IMR-90 (cell line): ENCODE data around the gene CPNE9. TPM values are rescaled to one million over a fixed set of nuclear protein-coding genes. Genes with fewer than 3 reads are reported as not detected.

Source experiments
- ATAC-seq: fragments of 200-7000 bp; cut with Tn5 transposase; 2 replicates; pipeline ENCODE4 v1.9.1; 2020; ENCODE audit warnings: low read depth, mild to moderate bottlenecking, moderate library complexity
- BruUV-seq: library from RNA; stranded (reverse); fragments of 400-500 nt; replicated peaks from 2 replicates; lab custom pipeline; 2021; lab: Mats Ljungman, UMichigan
- CTCF ChIA-PET: fragments of 300-600 bp; formaldehyde crosslinking; extraction: SDS; loops from one replicate; lab custom pipeline; 2021; ENCODE audit warnings: antibody characterized with exemption; lab: Yijun Ruan, JAX
- POLR2A ChIA-PET: fragments of 300-600 bp; sonication (Branson Sonifier 250); formaldehyde crosslinking; loops from one replicate; lab custom pipeline; 2022; ENCODE audit warnings: antibody characterized with exemption; ENCODE audit not compliant: unreplicated experiment; lab: Charles Lee
- DNase-seq: peaks from one replicate; pipeline ENCODE4 v3.0.0; 2013
- H2AFZ ChIP-seq: replicated peaks from 2 replicates; pipeline ENCODE3; 2013; ENCODE audit warnings: low read length, mild to moderate bottlenecking; ENCODE audit not compliant: poor library complexity
- H2AK5ac ChIP-seq: 2 replicates; pipeline ENCODE4 v1.6.1; 2013; ENCODE audit warnings: low read depth, low read length, inconsistent platforms
- H2AK9ac ChIP-seq: replicated peaks from 2 replicates; pipeline ENCODE3; 2013; ENCODE audit warnings: mild to moderate bottlenecking, low read depth, low read length, moderate library complexity; ENCODE audit not compliant: poor library complexity
- H2BK120ac ChIP-seq: 2 replicates; pipeline ENCODE4 v1.6.1; 2013; ENCODE audit warnings: low read depth, low read length, inconsistent platforms
- H2BK15ac ChIP-seq: 3 replicates; pipeline ENCODE4 v1.6.1; 2013; ENCODE audit warnings: low read depth, low read length, inconsistent platforms
- H2BK20ac ChIP-seq: 2 replicates; pipeline ENCODE4 v1.6.1; 2013; ENCODE audit warnings: low read depth, mild to moderate bottlenecking, inconsistent platforms, low read length, moderate library complexity
- H2BK5ac ChIP-seq: 2 replicates; pipeline ENCODE4 v1.6.1; 2013; ENCODE audit warnings: mild to moderate bottlenecking, low read depth, low read length, inconsistent platforms; ENCODE audit not compliant: poor library complexity, severe bottlenecking
- H3K14ac ChIP-seq: replicated peaks from 2 replicates; pipeline ENCODE4 v1.6.1; 2013; ENCODE audit warnings: low read depth, low read length, inconsistent platforms
- H3K18ac ChIP-seq: 2 replicates; pipeline ENCODE4 v1.6.1; 2013; ENCODE audit warnings: low read depth, low read length, control low read depth
- H3K23ac ChIP-seq: 2 replicates; pipeline ENCODE4 v1.6.1; 2013; ENCODE audit warnings: low read depth, low read length, inconsistent platforms
- H3K27ac ChIP-seq: 2 replicates; pipeline ENCODE4 v1.5.1; 2013; ENCODE audit warnings: mild to moderate bottlenecking, control low read depth, low read length; ENCODE audit not compliant: insufficient read depth
- H3K27me3 ChIP-seq: 2 replicates; pipeline ENCODE4 v1.6.1; 2013; ENCODE audit warnings: low read length; ENCODE audit not compliant: control insufficient read depth, insufficient read depth
- H3K36me3 ChIP-seq: 2 replicates; pipeline ENCODE4 v1.6.1; 2013; ENCODE audit warnings: low read length, mixed read lengths; ENCODE audit not compliant: control insufficient read depth, insufficient read depth
- H3K4ac ChIP-seq: 2 replicates; pipeline ENCODE4 v1.6.1; 2013; ENCODE audit warnings: low read depth, low read length, inconsistent platforms
- H3K4me1 ChIP-seq: 2 replicates; pipeline ENCODE4 v1.6.1; 2013; ENCODE audit warnings: low read length, mixed read lengths; ENCODE audit not compliant: control insufficient read depth, insufficient read depth
- H3K4me2 ChIP-seq: 2 replicates; pipeline ENCODE4 v1.6.1; 2013; ENCODE audit warnings: low read depth, mild to moderate bottlenecking, control low read depth, low read length, moderate library complexity
- H3K4me3 ChIP-seq: 2 replicates; pipeline ENCODE4 v1.5.1; 2013; ENCODE audit warnings: low read depth, mild to moderate bottlenecking, control low read depth, low read length, moderate library complexity; ENCODE audit not compliant: insufficient read depth
- H3K56ac ChIP-seq: 2 replicates; pipeline ENCODE4 v1.6.1; 2013; ENCODE audit warnings: low read length, inconsistent platforms; ENCODE audit not compliant: insufficient read depth; ENCODE audit errors: extremely low read depth
- H3K79me1 ChIP-seq, 2 experiments: 2 replicates each; pipeline ENCODE4 v1.6.1; 2013; ENCODE audit warnings: low read length in 2 of 2, inconsistent platforms in 1 of 2, low read depth in 1 of 2
- H3K9ac ChIP-seq: 2 replicates; pipeline ENCODE4 v1.6.1; 2013; ENCODE audit warnings: low read depth, low read length, control low read depth
- H3K9me1 ChIP-seq: 2 replicates; pipeline ENCODE4 v1.6.1; 2013; ENCODE audit warnings: low read length, inconsistent platforms; ENCODE audit not compliant: insufficient read depth
- H3K9me3 ChIP-seq: 2 replicates; pipeline ENCODE4 v1.6.1; 2013; ENCODE audit warnings: low read length; ENCODE audit not compliant: control insufficient read depth, insufficient read depth
- H4K20me1 ChIP-seq: 2 replicates; pipeline ENCODE4 v1.6.1; 2013; ENCODE audit warnings: low read length, inconsistent platforms; ENCODE audit not compliant: insufficient read depth
- H4K5ac ChIP-seq: 2 replicates; pipeline ENCODE4 v1.6.1; 2013; ENCODE audit warnings: mild to moderate bottlenecking, low read depth, low read length, control low read depth
- H4K8ac ChIP-seq, 2 experiments: 2 replicates each; pipeline ENCODE4 v1.6.1; 2013; ENCODE audit warnings: low read depth in 2 of 2, low read length in 2 of 2, control low read depth in 1 of 2, inconsistent platforms in 1 of 2
- H4K91ac ChIP-seq: 2 replicates; pipeline ENCODE4 v1.6.1; 2013; ENCODE audit warnings: low read depth, low read length, inconsistent platforms; ENCODE audit not compliant: insufficient read depth
- CEBPB ChIP-seq: IDR thresholded peaks from 2 replicates; pipeline ENCODE4 v1.6.1; 2012; ENCODE audit warnings: low read depth, low read length, improper control_type of control experiment
- CHD1 ChIP-seq: IDR thresholded peaks from 2 replicates; pipeline ENCODE4 v1.6.1; 2012; ENCODE audit warnings: low read depth, low read length, improper control_type of control experiment
- FOS ChIP-seq: fragments of 150-350 bp; IDR thresholded peaks from 2 replicates; pipeline ENCODE4 v1.6.1; 2016; ENCODE audit warnings: low read depth, low read length
- MAFK ChIP-seq: IDR thresholded peaks from 2 replicates; pipeline ENCODE4 v1.6.1; 2012; ENCODE audit warnings: low read depth, low read length, improper control_type of control experiment
- MAZ ChIP-seq: IDR thresholded peaks from 2 replicates; pipeline ENCODE4 v1.6.1; 2012; ENCODE audit warnings: low read depth, mild to moderate bottlenecking, low read length, improper control_type of control experiment, moderate library complexity, borderline replicate concordance
- MXI1 ChIP-seq: IDR thresholded peaks from 2 replicates; pipeline ENCODE4 v1.6.1; 2012; ENCODE audit warnings: low read depth, mild to moderate bottlenecking, low read length, moderate library complexity, borderline replicate concordance
- NFE2L2 ChIP-seq: fragments of 150-350 bp; IDR thresholded peaks from 2 replicates; pipeline ENCODE4 v1.6.1; 2016; ENCODE audit warnings: low read depth, mild to moderate bottlenecking, low read length
- POLR2A ChIP-seq: IDR thresholded peaks from 2 replicates; pipeline ENCODE4 v1.6.1; 2012; ENCODE audit warnings: mild to moderate bottlenecking, low read depth, low read length
- USF2 ChIP-seq: fragments of 150-350 bp; IDR thresholded peaks from 2 replicates; pipeline ENCODE4 v1.6.1; 2017; ENCODE audit warnings: mild to moderate bottlenecking, antibody characterized with exemption, low read length, low read depth
- WGBS, 2 experiments: methylation state at CpG; one replicate each; pipeline versions ENCODE4 v1.1.5 to v1.1.7; 2013; ENCODE audit warnings: missing lambda C conversion rate in 2 of 2; ENCODE audit not compliant: insufficient read length in 1 of 2; ENCODE audit errors: extremely low coverage in 2 of 2; 5-methylcytosine and 5-hydroxymethylcytosine counted together
- dilution Hi-C: fragments of 300-500 bp; cut with HindIII; formaldehyde crosslinking; loops from one replicate; pipeline ENCODE4 v1.14.3; 2018; ENCODE audit warnings: low sequenced_read_pairs; ENCODE audit not compliant: unreplicated experiment
- in situ Hi-C: fragments of 300-500 bp; cut with MboI; formaldehyde crosslinking; loops from 3 replicates; pipeline ENCODE4 v1.14.3; 2019; ENCODE audit warnings: low sequenced_read_pairs, inconsistent platforms, mixed read lengths
- intact Hi-C: fragments of 100-400 bp; cut with micrococcal nuclease; formaldehyde crosslinking; loops from 2 replicates; pipeline ENCODE4 v1.10.0; 2022
- polyA plus RNA-seq, 3 experiments: library from polyadenylated mRNA; depleted of rRNA; stranded (reverse); fragments of >200 nt; gene quantifications; 2 replicates each; pipeline ENCODE4 v1.2.3, GENCODE V29; 2012; ENCODE audit warnings: low replicate concordance in 1 of 3
- total RNA-seq: library from RNA; depleted of rRNA; stranded (reverse); fragments of >200 nt; gene quantifications from 2 replicates; pipeline ENCODE4 v1.2.3, GENCODE V29; 2012
- TF ChIP-seq, protein P1 (sequence below): conservative IDR thresholded peaks from 2 replicates; pipeline ENCODE4 v1.5.1; 2012; ENCODE audit warnings: mild to moderate bottlenecking, low read depth, low read length, improper control_type of control experiment

CPNE9 gene
- total and polyA plus RNA-seq, 2 of the 4 experiments (the other 2 are of a cell fraction): not detected

GRCh38 chr3:9731206-9732079 is 27.8 kb downstream of the CPNE9 start, which contains the start of gene BRPF1:
Gene BRPF1 (plus strand): TSS chr3:9731735. CDS start chr3:9734141, 2,406 bp downstream.
- Histone ChIP-seq H4K91ac (peak within 1 kb of the TSS; percentile 100), H3K4me1 (peaks cover 8% of the 10 kb centered on the region; the same call in 1 of the 2 replicates), H3K4ac (peak within 1 kb of the TSS; percentile 99), H2AK5ac (peak within 1 kb of the TSS; percentile 71; the same call in 1 of the 2 replicates), H4K8ac (peak within 1 kb of the TSS; percentile 100), H3K56ac (peak within 1 kb of the TSS; percentile 100), H4K5ac (peak within 1 kb of the TSS; percentile 99), H3K36me3 (peaks cover 10% of the 10 kb centered on the region), H3K18ac (peak within 1 kb of the TSS; percentile 99), H2BK5ac (peak within 1 kb of the TSS; percentile 99), H3K9ac (peak within 1 kb of the TSS; percentile 100), H2AK9ac (peak within 1 kb of the TSS; percentile 92), H3K27ac (peak within 1 kb of the TSS; percentile 100), H2BK120ac (peak within 1 kb of the TSS; percentile 100), H3K9me3 (no peaks in the 10 kb centered on the region), H3K4me2 (peak within 1 kb of the TSS; percentile 90), H3K27me3 (no peaks in the 10 kb centered on the region), H3K9me1 (peaks cover 10% of the 10 kb centered on the region; the same call in 1 of the 2 replicates), H2BK15ac (peak within 1 kb of the TSS; percentile 97; the same call in 1 of the 3 replicates), H3K14ac (peak within 1 kb of the TSS; percentile 98), H3K79me1 (peaks cover 12 to 35% of the 10 kb centered on the region in 2 experiments; a peak in 3 of 4 replicates), H2AFZ (peak within 1 kb of the TSS; percentile 100), H2BK20ac (peak within 1 kb of the TSS; percentile 98), H3K23ac (peak within 1 kb of the TSS; percentile 99), H3K4me3 (peak within 1 kb of the TSS; percentile 94), H4K20me1 (peaks cover 25% of the 10 kb centered on the region)
- dilution Hi-C loops (no loop called here), in situ Hi-C loops (no loop called here), intact Hi-C loops (loop anchor here (1.0 to 5.0 kb wide), 2 partner anchors 18 to 61 kb away; partner anchors contain the start of genes ARPC4, OGG1 and TADA3)
- WGBS, 2 experiments: 0% methylated on average over 41 of the region's 88 CpGs; no CpG with 5 or more reads in 1 of the 2 experiments
- ChIA-PET CTCF (interaction anchor here (0.6 kb wide), 1 partner anchor 742 kb away, joined by 3 read pairs; no protein-coding TSS in a partner anchor), POLR2A (no interaction called here)
- ATAC-seq: peak; percentile 97
- TF ChIP-seq CEBPB: no peak
- TF ChIP-seq, protein P1, sequence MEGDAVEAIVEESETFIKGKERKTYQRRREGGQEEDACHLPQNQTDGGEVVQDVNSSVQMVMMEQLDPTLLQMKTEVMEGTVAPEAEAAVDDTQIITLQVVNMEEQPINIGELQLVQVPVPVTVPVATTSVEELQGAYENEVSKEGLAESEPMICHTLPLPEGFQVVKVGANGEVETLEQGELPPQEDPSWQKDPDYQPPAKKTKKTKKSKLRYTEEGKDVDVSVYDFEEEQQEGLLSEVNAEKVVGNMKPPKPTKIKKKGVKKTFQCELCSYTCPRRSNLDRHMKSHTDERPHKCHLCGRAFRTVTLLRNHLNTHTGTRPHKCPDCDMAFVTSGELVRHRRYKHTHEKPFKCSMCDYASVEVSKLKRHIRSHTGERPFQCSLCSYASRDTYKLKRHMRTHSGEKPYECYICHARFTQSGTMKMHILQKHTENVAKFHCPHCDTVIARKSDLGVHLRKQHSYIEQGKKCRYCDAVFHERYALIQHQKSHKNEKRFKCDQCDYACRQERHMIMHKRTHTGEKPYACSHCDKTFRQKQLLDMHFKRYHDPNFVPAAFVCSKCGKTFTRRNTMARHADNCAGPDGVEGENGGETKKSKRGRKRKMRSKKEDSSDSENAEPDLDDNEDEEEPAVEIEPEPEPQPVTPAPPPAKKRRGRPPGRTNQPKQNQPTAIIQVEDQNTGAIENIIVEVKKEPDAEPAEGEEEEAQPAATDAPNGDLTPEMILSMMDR: no peak; the same call in 1 of the 2 replicates
- peak; percentile 75 for TF ChIP-seq POLR2A
- TF ChIP-seq USF2: peak; percentile 67; the same call in 1 of the 2 replicates
- peak; percentile 94; the same call in 1 of the 2 replicates for TF ChIP-seq MAZ
- peak; percentile 34; the same call in 1 of the 2 replicates for TF ChIP-seq MXI1
- no peak for TF ChIP-seq CHD1
- TF ChIP-seq MAFK: no peak
- no peak for TF ChIP-seq NFE2L2
- no peak for TF ChIP-seq FOS
- DNase-seq: peak; percentile 99
- BruUV-seq: no TSS peak
